GM18517 (cell line): ENCODE results near the gene TXNDC17.
"Not testable (repeated sequence)": the region's sequence is repeated elsewhere in the genome, so short reads cannot be mapped to it uniquely, and the experiment has no call there.

Source experiments
- ATAC-seq: cut with Tn5 transposase; IDR thresholded peaks from one replicate; pipeline ENCODE4 v1.9.1; 2021; ENCODE audit warnings: mild to moderate bottlenecking, moderate library complexity; ENCODE audit not compliant: unreplicated experiment

Gene TXNDC17

GRCh38 chr17:6640536-6641246 lies at the start of gene TXNDC17, which contains the start of gene KIAA0753:
TXNDC17 (plus strand) TSS chr17:6641060; CDS start chr17:6641083, 23 bp downstream.
KIAA0753 (minus strand) TSS chr17:6640711; CDS start chr17:6635103, 5,608 bp downstream.
- ATAC-seq = peak; percentile 77

GRCh38 chr17:6591599-6592158 lies 49.2 kb upstream of the TXNDC17 start:
- ATAC-seq = no peak

- ATAC-seq = no peak
Measured at GRCh38 chr17:6592173-6592572, 48.7 kb upstream of the TXNDC17 start.

GRCh38 chr17:6593371-6593770 lies 47.5 kb upstream of the TXNDC17 start:
- ATAC-seq = not testable (repeated sequence)

- ATAC-seq = no peak
Measured at GRCh38 chr17:6596081-6596480, 44.8 kb upstream of the TXNDC17 start.

GRCh38 chr17:6596511-6596910 lies 44.3 kb upstream of the TXNDC17 start:
- ATAC-seq = no peak

GRCh38 chr17:6596941-6597340 lies 43.9 kb upstream of the TXNDC17 start:
- no peak for ATAC-seq

- ATAC-seq = no peak
Measured at GRCh38 chr17:6597727-6598126, 43.1 kb upstream of the TXNDC17 start.

- no peak for ATAC-seq
Measured at GRCh38 chr17:6599364-6599763, 41.5 kb upstream of the TXNDC17 start.

- no peak for ATAC-seq
Measured at GRCh38 chr17:6602141-6602540, 38.7 kb upstream of the TXNDC17 start.

GRCh38 chr17:6603744-6604325 lies 37.0 kb upstream of the TXNDC17 start:
- ATAC-seq = no peak

- no peak for ATAC-seq
Measured at GRCh38 chr17:6605142-6605541, 35.7 kb upstream of the TXNDC17 start.

- ATAC-seq = no peak
Measured at GRCh38 chr17:6608321-6608720, 32.5 kb upstream of the TXNDC17 start.

GRCh38 chr17:6610011-6610410 lies 30.8 kb upstream of the TXNDC17 start:
- no peak for ATAC-seq

- no peak for ATAC-seq
Measured at GRCh38 chr17:6611231-6611630, 29.6 kb upstream of the TXNDC17 start.

GRCh38 chr17:6623941-6624340 lies 16.9 kb upstream of the TXNDC17 start:
- ATAC-seq = no peak

GRCh38 chr17:6626616-6627015 lies 14.2 kb upstream of the TXNDC17 start:
- no peak for ATAC-seq

- ATAC-seq = no peak
Measured at GRCh38 chr17:6627019-6627418, 13.8 kb upstream of the TXNDC17 start.

GRCh38 chr17:6630390-6630789 lies 10.5 kb upstream of the TXNDC17 start:
- no peak for ATAC-seq

GRCh38 chr17:6632530-6632929 lies 8.3 kb upstream of the TXNDC17 start:
- no peak for ATAC-seq

- ATAC-seq = no peak
Measured at GRCh38 chr17:6633263-6633662, 7.6 kb upstream of the TXNDC17 start.

- ATAC-seq = no peak
Measured at GRCh38 chr17:6636105-6636504, 4.8 kb upstream of the TXNDC17 start.
